Hepatocyte (in vitro differentiated cells): ENCODE measurements around the gene CDH12. TPM values are rescaled to one million over a fixed set of nuclear protein-coding genes. Genes with fewer than 3 reads are reported as not detected.
A peak's percentile ranks its signal among the peaks of the same experiment; 100 is the strongest.

Source experiments
- DNase-seq: peaks from one replicate; pipeline ENCODE4 v3.0.0-alpha.2; 2016; ENCODE audit warnings: low spot score
- H2AFZ ChIP-seq: fragments of 200-600 bp; sonication (generic); 2 replicates; pipeline ENCODE4 v1.6.0; 2016; ENCODE audit warnings: antibody characterized with exemption, mild to moderate bottlenecking
- H3K27ac ChIP-seq: fragments of 200-600 bp; sonication (generic); 2 replicates; pipeline ENCODE4 v1.5.1; 2016; ENCODE audit warnings: mild to moderate bottlenecking
- H3K27me3 ChIP-seq: fragments of 200-600 bp; sonication (generic); 2 replicates; pipeline ENCODE4 v1.6.1; 2016
- H3K36me3 ChIP-seq: fragments of 200-600 bp; sonication (generic); replicated peaks from 2 replicates; pipeline ENCODE4 v1.5.1; 2016; ENCODE audit warnings: low read depth; ENCODE audit not compliant: insufficient read depth
- H3K4me1 ChIP-seq: fragments of 200-600 bp; sonication (generic); 2 replicates; pipeline ENCODE4 v1.5.1; 2016; ENCODE audit warnings: mild to moderate bottlenecking, moderate library complexity; ENCODE audit not compliant: insufficient read depth
- H3K4me2 ChIP-seq: fragments of 200-600 bp; sonication (generic); 2 replicates; pipeline ENCODE4 v1.6.0; 2016
- H3K4me3 ChIP-seq: fragments of 200-600 bp; sonication (generic); 2 replicates; pipeline ENCODE4 v1.5.1; 2016; ENCODE audit warnings: mild to moderate bottlenecking
- H3K79me2 ChIP-seq: fragments of 200-600 bp; sonication (generic); 2 replicates; pipeline ENCODE4 v1.6.0; 2017; ENCODE audit warnings: mild to moderate bottlenecking
- H3K9me2 ChIP-seq: fragments of 200-600 bp; sonication (generic); replicated peaks from 2 replicates; pipeline ENCODE4 v1.6.0; 2017; ENCODE audit warnings: mild to moderate bottlenecking; ENCODE audit not compliant: insufficient read depth
- H3K9me3 ChIP-seq: fragments of 200-600 bp; sonication (generic); 2 replicates; pipeline ENCODE4 v1.5.1; 2016; ENCODE audit warnings: low read depth, mild to moderate bottlenecking
- H4K20me1 ChIP-seq: fragments of 200-600 bp; sonication (generic); 2 replicates; pipeline ENCODE4 v1.6.0; 2016; ENCODE audit warnings: mild to moderate bottlenecking; ENCODE audit not compliant: insufficient read depth, poor library complexity, severe bottlenecking
- EZH2 ChIP-seq: fragments of 200-600 bp; sonication (generic); IDR thresholded peaks from 2 replicates; pipeline ENCODE4 v1.6.1; 2016; ENCODE audit warnings: antibody characterized with exemption, mild to moderate bottlenecking, borderline replicate concordance
- EZH2phosphoT487 ChIP-seq: fragments of 200-600 bp; sonication (generic); IDR thresholded peaks from one replicate; pipeline ENCODE4 v1.6.1; 2018; ENCODE audit warnings: antibody characterized with exemption, mild to moderate bottlenecking, low read depth, moderate library complexity; ENCODE audit not compliant: unreplicated experiment, severe bottlenecking
- WGBS: methylation state at CpG from one replicate; pipeline ENCODE4 v1.1.6; 2016; ENCODE audit warnings: low lambda C conversion rate; ENCODE audit errors: missing lambda C conversion rate; 5-methylcytosine and 5-hydroxymethylcytosine counted together
- polyA plus RNA-seq: library from polyadenylated mRNA; unstranded; fragments of >200 nt; fragmentation: Nextera tagmentation; extraction: Ambion mirVana; gene quantifications from 2 replicates; pipeline ENCODE4 v1.2.1, GENCODE V29; 2016
- total RNA-seq: library from RNA; depleted of rRNA; stranded (reverse); fragments of >200 nt; gene quantifications from 2 replicates; pipeline ENCODE4 v1.2.3, GENCODE V29; 2014
- TF ChIP-seq, protein P1 (sequence below): fragments of 200-600 bp; sonication (generic); IDR thresholded peaks from 2 replicates; pipeline ENCODE4 v1.5.1; 2016; ENCODE audit warnings: antibody characterized with exemption, mild to moderate bottlenecking; ENCODE audit not compliant: poor library complexity

The CDH12 gene
- total and polyA plus RNA-seq, 2 experiments from 2014 or later, result 15.4 to 44.5 TPM

DNA sequence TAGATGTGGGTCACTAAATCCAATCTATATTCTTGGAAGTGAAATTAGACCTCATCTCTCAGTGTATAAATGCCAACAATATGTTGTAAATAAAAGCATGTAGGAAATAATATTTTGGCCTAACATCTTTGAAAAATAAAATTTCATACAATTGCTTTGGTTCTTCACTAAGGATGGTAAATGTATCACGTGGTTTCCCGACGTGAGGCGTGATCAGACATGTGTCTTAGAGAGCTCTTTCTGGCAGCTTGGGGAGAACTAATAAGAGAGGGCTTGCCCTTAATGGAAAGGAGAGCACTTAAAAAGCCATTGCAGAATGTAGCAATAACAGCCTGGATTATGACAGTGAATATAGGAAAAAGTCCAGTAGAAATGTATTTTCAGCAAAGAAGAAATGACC lies 602.6 kb downstream of the CDH12 start:
- Histone ChIP-seq H3K9me2 (no peaks in the 10 kb centered on the region), H3K4me1 (no peaks in the 10 kb centered on the region), H3K27ac (no peak overlapping the region), H3K9me3 (no peaks in the 10 kb centered on the region), H3K36me3 (no peaks in the 10 kb centered on the region), H3K79me2 (no peaks in the 10 kb centered on the region), H3K27me3 (no peaks in the 10 kb centered on the region), H4K20me1 (no peaks in the 10 kb centered on the region), H3K4me2 (no peak overlapping the region), H2AFZ (no peak overlapping the region), H3K4me3 (no peak overlapping the region)
- TF ChIP-seq, protein P1, sequence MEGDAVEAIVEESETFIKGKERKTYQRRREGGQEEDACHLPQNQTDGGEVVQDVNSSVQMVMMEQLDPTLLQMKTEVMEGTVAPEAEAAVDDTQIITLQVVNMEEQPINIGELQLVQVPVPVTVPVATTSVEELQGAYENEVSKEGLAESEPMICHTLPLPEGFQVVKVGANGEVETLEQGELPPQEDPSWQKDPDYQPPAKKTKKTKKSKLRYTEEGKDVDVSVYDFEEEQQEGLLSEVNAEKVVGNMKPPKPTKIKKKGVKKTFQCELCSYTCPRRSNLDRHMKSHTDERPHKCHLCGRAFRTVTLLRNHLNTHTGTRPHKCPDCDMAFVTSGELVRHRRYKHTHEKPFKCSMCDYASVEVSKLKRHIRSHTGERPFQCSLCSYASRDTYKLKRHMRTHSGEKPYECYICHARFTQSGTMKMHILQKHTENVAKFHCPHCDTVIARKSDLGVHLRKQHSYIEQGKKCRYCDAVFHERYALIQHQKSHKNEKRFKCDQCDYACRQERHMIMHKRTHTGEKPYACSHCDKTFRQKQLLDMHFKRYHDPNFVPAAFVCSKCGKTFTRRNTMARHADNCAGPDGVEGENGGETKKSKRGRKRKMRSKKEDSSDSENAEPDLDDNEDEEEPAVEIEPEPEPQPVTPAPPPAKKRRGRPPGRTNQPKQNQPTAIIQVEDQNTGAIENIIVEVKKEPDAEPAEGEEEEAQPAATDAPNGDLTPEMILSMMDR, result no peak
- no peak for TF ChIP-seq EZH2
- no peak for TF ChIP-seq EZH2phosphoT487
- no peak for DNase-seq
- WGBS, result 58% methylated on average over 4 of the region's 4 CpGs

DNA sequence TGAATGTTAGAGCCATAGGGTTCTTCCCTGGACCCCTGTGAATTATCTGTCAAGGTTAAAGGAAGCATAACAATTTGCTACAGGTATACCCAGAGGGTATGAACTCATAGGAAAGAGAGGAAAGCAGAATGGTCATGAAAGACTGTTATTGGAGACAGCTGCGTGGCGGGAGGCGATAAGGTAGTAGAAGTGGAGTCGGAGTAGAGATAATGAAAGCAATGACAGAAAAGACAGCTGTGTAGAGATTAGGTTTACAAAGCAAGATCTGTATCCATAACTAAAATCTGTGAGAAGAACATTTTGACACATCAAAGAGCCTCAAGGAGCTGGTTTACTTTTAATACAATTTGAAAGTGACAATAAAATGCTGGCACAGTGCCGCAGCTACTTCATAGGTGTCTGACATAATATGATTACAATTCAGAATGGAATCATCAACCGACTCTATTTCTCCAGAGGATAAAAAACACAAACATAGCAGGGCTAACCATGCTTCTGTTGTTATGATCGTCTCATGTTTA lies 603.9 kb downstream of the CDH12 start:
- no peaks in the 10 kb centered on the region for H3K9me3 ChIP-seq
- H3K4me3 ChIP-seq, result no peak overlapping the region
- no peaks in the 10 kb centered on the region for H4K20me1 ChIP-seq
- no peaks in the 10 kb centered on the region for H3K27me3 ChIP-seq
- no peaks in the 10 kb centered on the region for H3K79me2 ChIP-seq
- H3K9me2 ChIP-seq, result no peaks in the 10 kb centered on the region
- DNase-seq, result no peak
- no peak overlapping the region for H3K4me2 ChIP-seq
- TF ChIP-seq EZH2 (no peak), EZH2phosphoT487 (no peak)
- TF ChIP-seq, protein P1, result no peak
- H3K27ac ChIP-seq, result no peak overlapping the region
- H3K4me1 ChIP-seq, result no peaks in the 10 kb centered on the region
- H2AFZ ChIP-seq, result no peak overlapping the region
- H3K36me3 ChIP-seq, result no peaks in the 10 kb centered on the region
- WGBS, result 71% methylated on average over 7 of the region's 7 CpGs

DNA sequence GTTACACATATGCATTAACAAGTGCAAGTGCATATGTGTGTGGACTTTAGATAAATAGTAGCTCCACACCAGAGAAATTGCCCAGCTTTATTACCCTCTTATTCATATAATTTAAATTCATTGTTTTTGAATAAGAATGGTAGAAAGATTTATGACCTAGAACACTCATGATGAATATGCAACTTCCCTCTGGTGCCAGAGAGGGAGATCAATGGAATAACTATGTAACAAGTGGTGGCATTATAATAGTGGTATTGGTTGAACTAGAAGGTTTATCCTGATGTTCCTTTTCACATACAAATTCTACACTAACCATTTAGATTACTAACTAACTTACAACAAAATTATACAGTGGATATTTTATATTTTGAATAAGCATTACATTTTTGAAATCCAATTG lies 607.4 kb downstream of the CDH12 start:
- Histone ChIP-seq H3K9me3 (no peaks in the 10 kb centered on the region), H3K36me3 (no peaks in the 10 kb centered on the region), H3K4me3 (no peak overlapping the region), H3K4me2 (no peak overlapping the region), H3K27ac (no peak overlapping the region), H3K79me2 (no peaks in the 10 kb centered on the region), H2AFZ (no peak overlapping the region), H3K4me1 (no peaks in the 10 kb centered on the region), H3K27me3 (no peaks in the 10 kb centered on the region), H3K9me2 (no peaks in the 10 kb centered on the region), H4K20me1 (no peaks in the 10 kb centered on the region)
- TF ChIP-seq, protein P1, result no peak
- no peak for TF ChIP-seq EZH2
- no peak for TF ChIP-seq EZH2phosphoT487
- DNase-seq, result no peak

DNA sequence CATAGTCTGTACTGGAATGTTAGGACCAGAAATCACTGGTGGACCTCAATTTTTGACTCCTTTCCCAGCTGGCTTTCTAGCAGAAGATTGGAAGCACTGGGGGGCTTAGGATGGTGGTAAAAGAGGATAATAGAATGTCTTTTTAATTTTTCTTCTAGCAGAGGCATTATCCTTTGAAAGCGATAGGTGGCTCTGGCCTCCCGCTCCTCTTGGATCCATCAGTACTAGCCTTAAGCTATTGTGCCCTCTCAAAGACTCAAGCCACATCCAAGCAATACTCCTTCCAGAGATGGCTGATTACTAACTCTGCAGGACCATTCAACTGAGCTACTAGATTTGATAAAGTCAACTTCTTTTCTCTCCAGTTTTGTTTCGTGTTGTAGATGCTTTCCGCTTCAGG lies 610.6 kb downstream of the CDH12 start:
- Histone ChIP-seq H4K20me1 (no peaks in the 10 kb centered on the region), H3K27me3 (no peaks in the 10 kb centered on the region), H2AFZ (no peak overlapping the region), H3K27ac (no peak overlapping the region), H3K4me3 (no peak overlapping the region), H3K36me3 (no peaks in the 10 kb centered on the region), H3K4me2 (no peak overlapping the region), H3K79me2 (no peaks in the 10 kb centered on the region), H3K9me3 (no peaks in the 10 kb centered on the region), H3K4me1 (no peaks in the 10 kb centered on the region), H3K9me2 (no peaks in the 10 kb centered on the region)
- 57% methylated on average over 4 of the region's 4 CpGs for WGBS
- TF ChIP-seq EZH2 (no peak), EZH2phosphoT487 (no peak)
- TF ChIP-seq, protein P1, result peak; percentile 24
- DNase-seq, result peak; percentile 30
